Measurements from ENCODE around the gene GGT1. TPM values are rescaled to one million over a fixed set of nuclear protein-coding genes. Genes with fewer than 3 reads are reported as not detected.

Gene GGT1
- total RNA-seq, 1 experiment from 2014 or later, result 2.2 TPM

- no peaks in the 10 kb centered on the region for H3F3A ChIP-seq (ENCODE audit: low read length, unreplicated experiment)
- no peaks in the 10 kb centered on the region for H3K9me2 ChIP-seq (replicated peaks; ENCODE audit: low read length)
- no peak for TF ChIP-seq CTCF (conservative IDR thresholded peaks at IDR 0.05; ENCODE audit: low read depth, low read length)
- no peak for TF ChIP-seq EZH2 (IDR thresholded peaks at IDR 0.05; ENCODE audit: low read length, unreplicated experiment)
- H2AFZ ChIP-seq (ENCODE audit: low read length), result peak within 1 kb of the TSS; percentile 98
- H4K20me1 ChIP-seq (ENCODE audit: low read length), result peaks cover 11% of the 10 kb centered on the region; the same call in 1 of the 2 replicates
- peaks cover 17% of the 10 kb centered on the region for H3K4me1 ChIP-seq (ENCODE audit: insufficient read depth, low read length)
- H3K9me3 ChIP-seq (ENCODE audit: low read length), result no peaks in the 10 kb centered on the region
- peak within 1 kb of the TSS; percentile 85 for H3K27ac ChIP-seq (ENCODE audit: low read length)
- BruUV-seq (replicated peaks), result TSS peak; percentile 37
- DNase-seq (peak; percentile 18), ATAC-seq (peak; percentile 10)
- H3K36me3 ChIP-seq (ENCODE audit: low read depth, low read length), result peaks cover 23% of the 10 kb centered on the region
- H3K79me2 ChIP-seq (ENCODE audit: low read length), result peaks cover 78% of the 10 kb centered on the region
- intact Hi-C loops (cut with micrococcal nuclease), result no loop called here
- H3K9ac ChIP-seq (ENCODE audit: low read length), result peak within 1 kb of the TSS; percentile 99
- ChIA-PET CTCF (no interaction called here), POLR2A (ENCODE audit: unreplicated experiment) (interaction anchor here (0.6 kb wide), 1 partner anchor 29 kb away, joined by 4 read pairs; no protein-coding TSS in a partner anchor)
- H3K27me3 ChIP-seq (ENCODE audit: low read length), result no peaks in the 10 kb centered on the region
- H3K4me3 ChIP-seq (ENCODE audit: low read length), result peak within 1 kb of the TSS; percentile 88
- peak within 1 kb of the TSS; percentile 98 for H3K4me2 ChIP-seq (ENCODE audit: low read length)
These were observed 48.5 kb upstream of the GGT1 start, which contains the start of gene GUCD1 for GRCh38 chr22:24554313-24555164. Gene GUCD1, minus strand, starts transcription at chr22:24555138. Its CDS starts 147 bp downstream, at chr22:24554991.

GRCh38 chr22:24555165-24556039 is 47.6 kb upstream of the GGT1 start, which contains the start of gene SNRPD3:
Gene SNRPD3, plus strand, starts transcription at chr22:24555999. Its CDS starts 1,676 bp downstream, at chr22:24557675.
- Histone ChIP-seq H3K36me3 (ENCODE audit: low read depth, low read length) (peaks cover 25% of the 10 kb centered on the region), H3F3A (ENCODE audit: low read length, unreplicated experiment) (no peaks in the 10 kb centered on the region), H3K9me2 (replicated peaks; ENCODE audit: low read length) (no peaks in the 10 kb centered on the region), H3K9me3 (ENCODE audit: low read length) (no peaks in the 10 kb centered on the region), H3K27ac (ENCODE audit: low read length) (peak within 1 kb of the TSS; percentile 85), H3K4me1 (ENCODE audit: insufficient read depth, low read length) (peaks cover 17% of the 10 kb centered on the region), H3K79me2 (ENCODE audit: low read length) (peaks cover 76% of the 10 kb centered on the region), H3K9ac (ENCODE audit: low read length) (peak within 1 kb of the TSS; percentile 99), H4K20me1 (ENCODE audit: low read length) (peaks cover 11% of the 10 kb centered on the region; the same call in 1 of the 2 replicates), H2AFZ (ENCODE audit: low read length) (peak within 1 kb of the TSS; percentile 98), H3K4me2 (ENCODE audit: low read length) (peak within 1 kb of the TSS; percentile 98), H3K27me3 (ENCODE audit: low read length) (no peaks in the 10 kb centered on the region), H3K4me3 (ENCODE audit: low read length) (peak within 1 kb of the TSS; percentile 88)
- ChIA-PET POLR2A (ENCODE audit: unreplicated experiment) (interaction anchor here (0.6 kb wide), 2 partner anchors 18 to 29 kb away, joined by 3 to 4 read pairs; no protein-coding TSS in a partner anchor), CTCF (no interaction called here)
- TF ChIP-seq EZH2phosphoT487 (IDR thresholded peaks at IDR 0.05; ENCODE audit: borderline replicate concordance, low read length) (no peak), EZH2 (IDR thresholded peaks at IDR 0.05; ENCODE audit: low read length, unreplicated experiment) (no peak), CTCF (conservative IDR thresholded peaks at IDR 0.05; ENCODE audit: low read depth, low read length) (no peak)
- ATAC-seq (peak; percentile 83), DNase-seq (peak; percentile 96)
- no TSS peak for BruUV-seq (replicated peaks)
- intact Hi-C loops (cut with micrococcal nuclease), result no loop called here
